HG03378 (cell line): Measurements from ENCODE around the gene CXCL12.

Source experiments
- ATAC-seq: cut with Tn5 transposase; IDR thresholded peaks from one replicate; pipeline ENCODE4 v1.9.1; 2021; ENCODE audit warnings: mild to moderate bottlenecking, moderate library complexity; ENCODE audit not compliant: unreplicated experiment

Gene CXCL12

DNA sequence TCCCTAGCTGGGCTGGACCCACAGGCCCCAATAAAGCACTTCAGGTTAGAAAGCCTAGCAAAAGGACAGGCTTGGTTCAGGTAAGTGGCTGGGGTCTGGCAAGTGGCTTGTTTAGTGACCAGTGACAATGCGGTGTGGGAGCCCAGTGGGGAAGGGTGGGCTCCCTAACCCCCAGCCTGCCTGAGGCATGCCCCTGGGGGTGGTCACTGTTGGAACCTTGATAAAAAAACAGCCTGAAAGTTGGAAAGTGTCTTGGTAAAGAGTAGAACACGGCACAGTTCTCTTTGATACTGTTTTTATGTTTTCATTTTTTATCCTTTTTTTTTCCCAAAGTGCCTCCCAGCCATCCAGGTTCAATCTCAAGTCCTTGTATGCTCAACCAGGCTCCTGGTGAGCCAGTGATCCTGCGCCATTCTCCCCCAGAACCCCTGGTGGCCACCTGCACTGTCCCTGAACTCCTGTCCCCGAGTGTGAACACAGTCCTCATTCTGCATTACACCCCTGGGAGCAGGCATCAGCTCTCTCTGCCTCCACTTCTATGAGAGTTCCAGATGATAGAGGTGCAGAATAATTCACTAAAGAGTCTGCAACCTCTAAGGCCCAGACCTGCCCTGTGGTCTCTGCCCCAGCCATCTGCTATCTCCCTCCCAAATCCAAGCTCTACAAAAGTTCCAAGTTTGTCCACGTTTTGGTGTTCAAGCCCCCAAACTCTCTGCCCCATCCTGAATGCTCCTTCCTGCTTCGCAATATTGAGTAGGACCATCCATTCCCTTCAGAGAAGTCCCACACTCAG, 15.0 kb upstream of the CXCL12 start:
- ATAC-seq, result no peak

DNA sequence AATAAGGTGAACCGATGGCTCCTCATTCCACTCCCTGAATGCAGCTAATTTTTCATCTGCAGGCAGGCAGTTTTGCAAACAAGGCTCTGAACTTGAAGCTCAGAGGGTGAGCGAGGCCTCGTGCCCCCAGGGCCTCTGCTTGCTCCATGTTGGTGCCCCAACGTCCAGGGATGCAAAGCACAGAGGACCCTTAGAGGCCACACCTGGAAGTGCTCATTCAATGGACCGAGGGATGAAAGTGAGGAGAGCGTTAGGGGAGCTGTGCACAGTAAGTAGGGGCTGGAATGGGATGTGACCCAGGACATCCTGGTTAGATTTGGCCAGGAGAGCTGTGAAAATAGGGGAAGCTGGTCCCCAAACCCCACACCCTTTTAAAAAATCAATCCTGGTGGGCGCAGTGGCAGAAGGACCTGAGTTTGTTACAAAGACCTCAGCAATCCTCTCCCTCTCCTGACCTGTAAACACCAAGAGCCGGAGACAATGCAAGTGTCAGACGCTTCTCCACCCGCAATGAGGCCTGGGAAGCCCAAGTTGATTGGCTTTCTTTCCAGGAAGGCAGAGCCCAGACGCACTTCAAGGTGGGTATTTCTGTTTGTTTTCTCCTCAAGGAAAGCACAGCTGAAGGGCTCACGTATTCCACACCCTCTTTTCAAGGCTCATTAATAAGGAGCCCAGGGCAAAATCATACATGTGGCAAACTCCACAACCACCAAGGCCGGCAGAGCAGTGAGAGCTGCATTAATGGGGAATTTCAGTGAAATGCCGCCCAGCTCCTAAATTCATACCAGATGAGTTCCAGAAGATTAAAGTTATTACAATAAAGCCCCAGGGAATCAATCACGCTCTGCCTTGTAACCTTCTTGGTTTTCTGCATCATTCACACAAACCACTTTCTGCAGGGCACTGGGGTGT, 14.1 kb upstream of the CXCL12 start:
- ATAC-seq, result no peak

DNA sequence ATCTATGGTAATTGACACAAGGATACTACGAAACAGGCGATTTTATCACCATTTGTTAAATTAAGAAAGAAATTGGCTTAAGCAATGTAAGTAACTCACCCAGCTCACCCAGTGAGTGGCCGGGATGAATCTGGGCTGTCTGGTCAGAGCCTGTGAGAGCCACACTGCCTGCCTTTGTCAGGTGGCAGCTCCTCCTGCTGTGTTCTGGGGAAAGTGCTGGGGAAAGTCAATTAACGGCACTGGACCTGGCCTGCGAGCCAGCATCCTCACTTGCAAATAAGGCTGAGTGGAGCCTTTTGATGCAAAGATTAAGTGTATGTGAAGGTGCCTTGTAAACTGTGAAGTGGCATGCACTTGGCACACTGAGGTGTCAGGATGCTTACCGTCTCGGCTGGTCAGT, 13.4 kb upstream of the CXCL12 start:
- ATAC-seq, result no peak

DNA sequence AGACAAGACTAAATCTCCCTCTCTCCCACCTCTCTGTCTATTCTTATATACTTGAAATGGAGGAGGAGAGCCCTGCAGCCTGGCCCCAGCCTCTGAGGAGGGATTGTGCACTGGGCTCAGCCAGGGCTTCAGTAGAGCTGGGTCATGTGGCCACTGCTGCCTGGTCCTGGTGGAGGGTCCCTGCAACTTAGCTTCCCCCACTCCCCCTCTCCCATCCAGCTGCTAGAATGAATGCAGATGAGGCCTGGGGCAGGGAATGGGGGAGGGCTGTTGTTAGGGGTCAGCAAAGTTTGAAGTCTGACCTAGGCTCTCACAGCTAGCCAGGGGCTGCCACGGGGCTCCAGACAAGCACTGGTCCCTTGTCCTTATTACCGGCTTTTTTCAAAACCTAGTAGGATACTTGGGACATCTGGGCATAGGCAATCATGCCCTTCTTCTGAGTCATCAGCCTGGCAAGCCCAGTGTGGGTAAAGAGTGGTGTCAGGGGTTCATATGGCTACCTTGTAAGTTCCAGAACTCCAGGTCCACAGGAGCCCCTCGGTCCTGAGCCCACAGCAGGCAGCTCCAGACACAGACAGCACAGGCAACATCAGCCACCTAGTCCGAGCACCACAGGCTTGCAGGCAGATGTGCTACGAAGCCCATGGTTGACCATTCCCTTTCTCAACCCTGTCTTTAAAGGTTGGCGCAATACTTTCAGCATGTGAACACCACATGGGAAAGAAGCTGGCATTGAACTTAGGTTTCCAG, 12.8 kb upstream of the CXCL12 start:
- no peak for ATAC-seq

- no peak for ATAC-seq
Observed at GRCh38 chr10:44396671-44397191, 11.8 kb upstream of the CXCL12 start.

GRCh38 chr10:44395902-44396670, 11.2 kb upstream of the CXCL12 start:
- no peak for ATAC-seq

GRCh38 chr10:44395396-44395795, 10.5 kb upstream of the CXCL12 start:
- ATAC-seq, result no peak

DNA sequence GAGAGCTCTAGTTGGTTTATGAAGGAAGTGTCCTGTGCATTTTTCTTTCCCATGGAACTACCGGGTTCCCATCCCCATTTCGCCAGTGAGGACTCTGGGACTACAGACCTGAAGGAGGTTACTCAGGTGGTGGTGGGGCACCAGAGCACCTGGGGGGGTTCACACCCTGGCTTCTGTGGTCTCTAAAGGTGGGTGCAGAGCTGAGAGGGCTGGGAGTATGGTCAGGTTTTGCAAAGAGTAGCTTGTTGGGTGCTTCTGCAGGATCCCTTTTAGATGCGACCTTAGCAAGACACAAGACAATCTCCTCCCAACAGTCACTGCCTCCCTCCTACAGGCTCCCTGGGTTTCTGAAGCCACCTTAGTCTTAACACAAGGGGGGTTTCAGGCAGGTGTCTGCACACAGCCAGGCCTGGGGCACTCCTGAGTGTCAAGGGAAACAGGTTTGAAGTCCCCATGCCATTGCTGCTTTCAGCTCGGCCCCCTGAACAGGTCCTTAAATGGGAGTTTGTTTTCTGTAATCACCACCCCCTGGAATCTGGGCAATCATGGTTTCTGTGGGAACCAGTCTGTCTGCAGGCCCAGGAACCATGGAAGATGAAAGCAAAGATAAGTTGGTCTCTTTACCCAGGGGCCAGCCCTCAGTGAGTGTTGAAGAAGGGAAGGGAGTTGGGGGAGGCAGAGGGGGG, 9.9 kb upstream of the CXCL12 start:
- ATAC-seq, result no peak

DNA sequence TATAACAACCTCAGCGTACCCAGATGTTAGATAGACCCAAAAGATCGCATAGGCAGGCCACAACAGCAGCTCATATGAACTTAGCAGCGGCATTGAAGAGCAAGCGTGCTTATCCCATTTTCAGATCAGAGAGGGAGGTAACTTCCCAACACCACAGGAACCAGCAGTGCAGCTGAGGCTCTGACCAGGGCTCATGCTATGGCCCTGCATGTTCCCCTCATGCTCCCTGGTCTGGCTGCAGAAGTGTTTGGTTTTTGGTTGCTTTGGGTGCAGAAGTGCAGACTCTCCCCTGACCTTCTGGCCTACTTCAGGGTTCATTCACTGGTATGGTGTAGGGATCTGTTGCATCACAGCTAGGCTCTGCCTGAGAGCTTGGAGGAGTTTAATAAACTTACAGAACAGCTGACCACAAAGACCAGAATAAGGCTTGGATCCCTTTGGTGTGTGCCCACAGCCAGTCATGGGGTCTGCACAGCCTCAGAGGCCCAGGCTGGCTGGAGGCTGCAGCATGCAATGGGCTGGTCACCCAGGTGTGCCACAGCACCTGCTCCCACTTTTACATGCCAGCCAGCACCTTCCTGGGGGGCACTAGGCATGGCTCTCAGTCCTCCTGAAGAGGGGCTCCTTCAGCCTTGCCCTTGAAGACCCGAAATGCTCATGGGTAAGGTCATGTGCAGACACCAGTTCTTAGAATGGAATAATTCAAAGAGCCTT, 9.1 kb upstream of the CXCL12 start:
- no peak for ATAC-seq

GRCh38 chr10:44393051-44393630, 8.2 kb upstream of the CXCL12 start:
- ATAC-seq, result no peak

DNA sequence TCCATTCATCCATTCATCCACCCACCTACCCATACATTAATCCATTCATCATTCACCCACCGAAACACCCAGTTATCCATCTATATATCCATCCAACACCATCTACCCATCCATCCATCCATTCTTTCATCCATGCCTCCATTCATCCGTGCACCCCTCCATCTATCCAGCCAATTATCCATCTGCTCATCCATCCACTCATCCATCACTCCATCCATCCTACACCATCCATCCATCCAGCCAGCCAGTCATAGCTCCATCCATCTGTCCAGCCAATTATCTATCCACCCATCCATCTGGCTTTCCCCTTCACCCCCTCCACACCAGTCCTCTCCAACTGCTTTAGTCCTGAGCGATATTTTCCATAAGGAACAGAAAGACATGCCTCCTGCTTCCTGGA, 7.5 kb upstream of the CXCL12 start:
- ATAC-seq, result no peak

DNA sequence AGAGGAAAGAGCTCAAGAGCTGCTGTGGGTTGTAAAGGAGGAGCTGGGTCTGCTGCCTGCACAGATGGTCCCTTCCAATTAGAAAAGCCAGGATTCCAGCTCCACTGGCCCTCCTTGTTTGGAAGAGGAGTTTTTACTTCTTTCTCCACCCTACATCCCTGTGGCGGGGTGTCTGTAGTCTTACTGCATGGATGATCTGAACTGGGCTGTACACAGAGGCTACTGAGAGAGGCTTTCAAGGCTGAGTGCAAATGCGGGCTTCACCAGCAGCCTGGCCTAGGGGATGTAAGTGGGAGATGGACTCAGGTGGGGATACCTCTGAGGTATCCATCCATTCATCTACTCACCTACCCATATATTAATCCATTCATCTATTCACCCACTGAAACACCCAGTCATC, 7.1 kb upstream of the CXCL12 start:
- no peak for ATAC-seq

DNA sequence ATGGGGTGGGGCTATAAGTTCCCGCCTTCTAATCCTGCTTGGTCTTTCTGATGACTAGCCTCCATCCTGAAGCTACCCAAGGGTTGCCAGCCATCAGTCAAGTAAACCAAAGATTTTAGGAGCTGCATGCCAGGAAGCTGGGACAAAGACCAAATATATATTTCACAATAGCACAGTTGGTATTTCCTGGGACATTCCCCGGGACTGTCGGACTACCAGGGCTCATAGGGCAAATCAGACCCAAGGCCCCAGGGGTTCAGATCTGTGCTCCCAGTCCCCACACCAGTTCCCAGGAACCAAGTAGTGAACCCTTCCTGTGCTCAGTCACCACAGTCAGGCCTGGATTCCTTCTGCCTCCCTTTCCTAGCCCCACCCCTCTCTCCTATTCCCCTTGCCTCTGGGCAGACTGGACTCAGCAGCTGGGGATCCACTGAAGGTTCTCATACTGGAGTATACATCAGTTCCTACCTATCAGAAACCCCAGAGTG, 5.7 kb upstream of the CXCL12 start:
- no peak for ATAC-seq

DNA sequence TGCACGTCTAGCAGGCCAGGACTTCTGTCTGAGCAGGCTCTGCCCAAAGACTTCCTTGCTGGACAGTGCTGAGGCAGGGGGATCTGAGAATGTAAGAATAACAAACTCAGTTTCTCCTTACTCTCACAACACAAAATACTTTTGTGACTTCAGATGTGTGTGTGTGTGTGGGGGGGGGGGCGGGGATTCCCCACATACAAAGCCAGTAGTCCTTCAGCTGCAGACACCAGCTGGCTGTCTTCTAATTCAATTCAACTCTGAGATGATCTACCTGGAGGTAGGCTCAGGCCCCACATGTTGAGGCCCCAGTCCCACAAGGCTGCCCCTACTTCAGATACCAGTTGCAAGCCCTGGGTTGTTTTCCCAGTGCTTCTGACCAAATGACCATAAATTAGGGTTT, 4.7 kb upstream of the CXCL12 start:
- no peak for ATAC-seq

- ATAC-seq, result no peak
Observed at GRCh38 chr10:44389150-44389549, 4.3 kb upstream of the CXCL12 start.

- no peak for ATAC-seq
Observed at GRCh38 chr10:44388641-44389040, 3.7 kb upstream of the CXCL12 start.

DNA sequence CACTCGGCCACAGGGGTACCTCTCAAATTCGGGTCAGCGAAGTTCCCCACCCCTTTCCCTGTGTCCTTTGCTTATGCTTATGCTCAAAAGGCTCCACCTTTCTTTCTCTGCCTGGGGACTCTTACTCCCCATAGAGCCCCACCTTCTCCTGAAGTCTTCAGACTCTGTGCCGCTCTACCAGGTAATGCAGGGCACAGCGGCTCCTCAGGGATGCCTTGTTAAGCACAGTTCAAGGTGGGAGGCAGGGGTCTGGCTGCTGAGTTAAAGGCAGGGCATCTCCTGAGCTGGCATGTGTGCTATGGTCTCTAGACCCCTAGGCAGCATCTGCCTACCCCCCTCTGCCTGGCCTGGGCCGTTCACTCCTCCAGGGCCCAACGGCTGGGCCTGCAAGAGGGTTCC, 3.0 kb upstream of the CXCL12 start:
- no peak for ATAC-seq

GRCh38 chr10:44386546-44387052, 1.7 kb upstream of the CXCL12 start:
- no peak for ATAC-seq
